HEK293 (cell line): ENCODE measurements around the gene TLR4.

ENCODE experiments used
- CTCF ChIA-PET: fragments of 350-600 bp; formaldehyde crosslinking; extraction: SDS; loops from one replicate; lab custom pipeline; 2021; ENCODE audit warnings: antibody characterized with exemption; lab: Yijun Ruan, JAX
- POLR2A ChIA-PET: fragments of 300-600 bp; formaldehyde crosslinking; extraction: SDS; loops from one replicate; lab custom pipeline; 2020; ENCODE audit warnings: antibody characterized with exemption, inconsistent platforms; lab: Yijun Ruan, JAX
- H3K27ac ChIP-seq: fragments of 200-500 bp; sonication (Bioruptor generic); 2 replicates; pipeline ENCODE4 v1.5.1; 2014; ENCODE audit warnings: low read depth, low read length, control low read depth, inconsistent platforms; ENCODE audit errors: extremely low read depth
- H3K36me3 ChIP-seq, 2 experiments: fragments of 200-500 bp in 1 of 2; sonication (Bioruptor generic) in 1 of 2; 1 replicate in 1 of 2; 2 replicates in 1 of 2; pipeline ENCODE4 v1.5.1; 2014 to 2017; ENCODE audit warnings: inconsistent platforms in 2 of 2, low read length in 2 of 2; ENCODE audit not compliant: control insufficient read depth in 2 of 2, insufficient read depth in 1 of 2
- H3K4me1 ChIP-seq: fragments of 200-500 bp; sonication (Bioruptor generic); 2 replicates; pipeline ENCODE4 v1.5.1; 2014; ENCODE audit warnings: mild to moderate bottlenecking, low read length, inconsistent platforms; ENCODE audit not compliant: control insufficient read depth, insufficient read depth
- H3K4me3 ChIP-seq: 2 replicates; pipeline ENCODE4 v1.5.1; 2011; ENCODE audit warnings: low read depth, mild to moderate bottlenecking, control low read depth, low read length, moderate library complexity
- H3K9me3 ChIP-seq: fragments of 200-500 bp; sonication (Bioruptor generic); 2 replicates; pipeline ENCODE4 v1.5.1; 2014; ENCODE audit warnings: low read depth, low read length, inconsistent platforms; ENCODE audit not compliant: control insufficient read depth, insufficient read depth
- HOXC10 ChIP-seq: sonication (generic); formaldehyde crosslinking; IDR thresholded peaks from 2 replicates; pipeline ENCODE4 v1.8.1; 2023; ENCODE audit warnings: mild to moderate bottlenecking, missing genetic modification reagents
- MYNN ChIP-seq: fragments of 450-650 bp; formaldehyde crosslinking; IDR thresholded peaks from 2 replicates; pipeline ENCODE4 v1.5.1; 2016; ENCODE audit warnings: missing biosample characterization, missing genetic modification characterization, borderline replicate concordance
- YY2 ChIP-seq: fragments of 450-650 bp; formaldehyde crosslinking; IDR thresholded peaks from 2 replicates; pipeline ENCODE4 v1.5.1; 2016; ENCODE audit warnings: missing biosample characterization, missing genetic modification characterization
- ZBTB8A ChIP-seq: fragments of 450-650 bp; formaldehyde crosslinking; IDR thresholded peaks from 2 replicates; pipeline ENCODE4 v1.5.1; 2016; ENCODE audit warnings: missing biosample characterization, missing genetic modification characterization
- ZFHX2 ChIP-seq: fragments of 450-650 bp; formaldehyde crosslinking; conservative IDR thresholded peaks from 2 replicates; pipeline ENCODE4 v1.5.1; 2016; ENCODE audit warnings: missing biosample characterization, missing genetic modification characterization
- ZNF10 ChIP-seq: fragments of 450-650 bp; formaldehyde crosslinking; IDR thresholded peaks from 2 replicates; pipeline ENCODE4 v1.5.1; 2017; ENCODE audit warnings: missing biosample characterization, missing genetic modification characterization
- ZNF112 ChIP-seq: fragments of 450-650 bp; formaldehyde crosslinking; IDR thresholded peaks from 2 replicates; pipeline ENCODE4 v1.5.0; 2017; ENCODE audit warnings: missing biosample characterization, missing genetic modification characterization
- ZNF133 ChIP-seq: fragments of 450-650 bp; formaldehyde crosslinking; IDR thresholded peaks from 2 replicates; pipeline ENCODE4 v1.5.1; 2016; ENCODE audit warnings: missing biosample characterization, missing genetic modification characterization
- ZNF140 ChIP-seq: fragments of 450-650 bp; formaldehyde crosslinking; IDR thresholded peaks from 2 replicates; pipeline ENCODE4 v1.5.1; 2016; ENCODE audit warnings: missing biosample characterization, missing genetic modification characterization
- ZNF169 ChIP-seq: fragments of 450-650 bp; formaldehyde crosslinking; IDR thresholded peaks from 2 replicates; pipeline ENCODE4 v1.5.1; 2016; ENCODE audit warnings: missing biosample characterization, missing genetic modification characterization
- ZNF2 ChIP-seq: fragments of 450-650 bp; formaldehyde crosslinking; IDR thresholded peaks from 2 replicates; pipeline ENCODE4 v1.5.1; 2016; ENCODE audit warnings: missing biosample characterization, missing genetic modification characterization
- ZNF221 ChIP-seq: fragments of 450-650 bp; formaldehyde crosslinking; IDR thresholded peaks from 2 replicates; pipeline ENCODE4 v1.5.1; 2017; ENCODE audit warnings: missing biosample characterization, missing genetic modification characterization, borderline replicate concordance
- ZNF24 ChIP-seq: fragments of 450-650 bp; formaldehyde crosslinking; IDR thresholded peaks from 2 replicates; pipeline ENCODE4 v1.5.1; 2016; ENCODE audit warnings: missing biosample characterization, missing genetic modification characterization
- ZNF274 ChIP-seq, 2 experiments: fragments of 200-500 bp in 1 of 2; fragments of 450-650 bp in 1 of 2; sonication (Bioruptor generic) in 1 of 2; formaldehyde crosslinking in 1 of 2; IDR thresholded peaks; 2 replicates each; pipeline versions ENCODE4 v1.5.1 to v1.6.1; 2014 to 2016; ENCODE audit warnings: borderline replicate concordance in 1 of 2, inconsistent platforms in 1 of 2, low read length in 1 of 2, missing biosample characterization in 1 of 2, missing genetic modification characterization in 1 of 2
- ZNF341 ChIP-seq: fragments of 450-650 bp; formaldehyde crosslinking; IDR thresholded peaks from 2 replicates; pipeline ENCODE4; 2016; ENCODE audit warnings: low read depth, missing biosample characterization, missing genetic modification characterization
- ZNF521 ChIP-seq: fragments of 450-650 bp; formaldehyde crosslinking; IDR thresholded peaks from 2 replicates; pipeline ENCODE4 v1.5.1; 2017; ENCODE audit warnings: missing biosample characterization, mild to moderate bottlenecking, missing genetic modification characterization
- ZNF544 ChIP-seq: fragments of 450-650 bp; formaldehyde crosslinking; IDR thresholded peaks from 2 replicates; pipeline ENCODE4 v1.5.0; 2017; ENCODE audit warnings: missing biosample characterization, missing genetic modification characterization
- ZNF791 ChIP-seq: fragments of 450-650 bp; formaldehyde crosslinking; IDR thresholded peaks from 2 replicates; pipeline ENCODE4 v1.5.1; 2016; ENCODE audit warnings: missing biosample characterization, missing genetic modification characterization
- ZNF837 ChIP-seq: fragments of 450-650 bp; formaldehyde crosslinking; IDR thresholded peaks from 2 replicates; pipeline ENCODE4 v1.5.1; 2016; ENCODE audit warnings: missing biosample characterization, missing genetic modification characterization
- ZSCAN30 ChIP-seq: fragments of 450-650 bp; IDR thresholded peaks from 2 replicates; pipeline ENCODE4 v1.5.1; 2018; ENCODE audit warnings: missing biosample characterization, mild to moderate bottlenecking, missing genetic modification characterization, moderate library complexity
- TF ChIP-seq, protein P1 (sequence below): fragments of 450-650 bp; formaldehyde crosslinking; IDR thresholded peaks from 2 replicates; pipeline ENCODE4 v1.5.1; 2016; ENCODE audit warnings: missing biosample characterization, missing genetic modification characterization
- TF ChIP-seq, protein P2 (sequence below): fragments of 450-650 bp; formaldehyde crosslinking; IDR thresholded peaks from 2 replicates; pipeline ENCODE4 v1.5.1; 2016; ENCODE audit warnings: missing biosample characterization, missing genetic modification characterization
- TF ChIP-seq, protein P3 (sequence below): fragments of 450-650 bp; formaldehyde crosslinking; IDR thresholded peaks from 2 replicates; pipeline ENCODE4 v1.5.1; 2016; ENCODE audit warnings: missing biosample characterization, missing genetic modification characterization, low read depth

The TLR4 gene

DNA sequence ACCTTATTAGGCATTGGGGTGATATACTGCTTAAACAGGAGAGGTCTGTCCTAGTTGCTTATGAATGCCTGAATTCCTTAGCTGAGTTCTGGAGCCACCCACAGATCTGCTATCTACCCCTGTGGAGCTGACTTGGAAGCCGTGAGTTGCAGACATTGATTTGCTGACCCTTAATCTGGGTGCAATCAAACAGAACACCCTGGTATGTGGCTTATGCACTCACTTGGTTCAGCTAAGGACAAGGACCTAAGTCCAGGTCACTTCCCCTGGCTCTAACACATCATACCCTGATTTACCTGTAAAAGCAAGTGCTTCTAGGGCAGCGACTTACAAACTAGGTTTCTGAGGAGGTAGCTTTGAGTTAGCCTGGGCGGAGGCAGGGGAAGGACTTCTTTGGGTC, 41.6 kb upstream of the TLR4 start (continued):
- TF ChIP-seq ZNF274 (IDR thresholded peaks at IDR 0.05; ENCODE audit: low read length) (no peak), ZNF274 (tag by site-specific recombination; IDR thresholded peaks at IDR 0.05; ENCODE audit: borderline replicate concordance) (no peak), ZBTB8A (tag by site-specific recombination) (no peak), ZNF10 (no peak), ZNF24 (tag by site-specific recombination) (no peak), ZNF112 (tag by site-specific recombination) (no peak)
- TF ChIP-seq, protein P1, sequence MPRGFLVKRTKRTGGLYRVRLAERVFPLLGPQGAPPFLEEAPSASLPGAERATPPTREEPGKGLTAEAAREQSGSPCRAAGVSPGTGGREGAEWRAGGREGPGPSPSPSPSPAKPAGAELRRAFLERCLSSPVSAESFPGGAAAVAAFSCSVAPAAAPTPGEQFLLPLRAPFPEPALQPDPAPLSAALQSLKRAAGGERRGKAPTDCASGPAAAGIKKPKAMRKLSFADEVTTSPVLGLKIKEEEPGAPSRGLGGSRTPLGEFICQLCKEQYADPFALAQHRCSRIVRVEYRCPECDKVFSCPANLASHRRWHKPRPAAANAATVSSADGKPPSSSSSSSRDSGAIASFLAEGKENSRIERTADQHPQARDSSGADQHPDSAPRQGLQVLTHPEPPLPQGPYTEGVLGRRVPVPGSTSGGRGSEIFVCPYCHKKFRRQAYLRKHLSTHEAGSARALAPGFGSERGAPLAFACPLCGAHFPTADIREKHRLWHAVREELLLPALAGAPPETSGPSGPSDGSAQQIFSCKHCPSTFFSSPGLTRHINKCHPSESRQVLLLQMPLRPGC (tag by site-specific recombination), result no peak

DNA sequence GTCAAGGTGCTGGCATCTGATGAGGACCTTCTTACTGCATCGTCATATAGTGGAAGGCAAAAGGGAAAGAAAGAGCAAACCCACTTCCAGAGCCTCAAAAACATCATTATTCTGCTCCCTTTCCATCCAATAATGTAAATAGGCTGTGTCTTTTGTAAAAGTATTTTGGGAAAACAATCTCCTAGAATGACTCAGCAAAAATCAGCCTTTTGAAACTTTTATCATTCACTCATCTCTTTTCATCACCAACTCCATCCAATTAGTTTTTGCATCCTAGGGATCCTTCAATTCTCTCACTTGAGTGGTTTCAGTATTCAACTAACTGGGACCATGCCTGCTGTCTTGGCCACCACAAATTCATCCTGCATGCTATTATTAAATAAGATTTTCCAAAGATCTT, 39.8 kb upstream of the TLR4 start:
- TF ChIP-seq ZNF140 (tag by site-specific recombination) (no peak), YY2 (tag by site-specific recombination) (no peak), ZNF544 (tag by site-specific recombination) (no peak), HOXC10 (CRISPR knock-in tag) (no peak), ZNF837 (no peak), ZNF169 (tag by site-specific recombination) (no peak), ZNF341 (tag by site-specific recombination) (no peak), ZNF2 (tag by site-specific recombination) (no peak), ZNF133 (tag by site-specific recombination) (no peak), ZNF791 (no peak), MYNN (tag by site-specific recombination) (no peak), ZSCAN30 (tag by site-specific recombination) (no peak), ZNF221 (tag by site-specific recombination) (no peak), ZFHX2 (tag by site-specific recombination) (no peak), ZNF521 (tag by site-specific recombination) (no peak)
- TF ChIP-seq, protein P2, sequence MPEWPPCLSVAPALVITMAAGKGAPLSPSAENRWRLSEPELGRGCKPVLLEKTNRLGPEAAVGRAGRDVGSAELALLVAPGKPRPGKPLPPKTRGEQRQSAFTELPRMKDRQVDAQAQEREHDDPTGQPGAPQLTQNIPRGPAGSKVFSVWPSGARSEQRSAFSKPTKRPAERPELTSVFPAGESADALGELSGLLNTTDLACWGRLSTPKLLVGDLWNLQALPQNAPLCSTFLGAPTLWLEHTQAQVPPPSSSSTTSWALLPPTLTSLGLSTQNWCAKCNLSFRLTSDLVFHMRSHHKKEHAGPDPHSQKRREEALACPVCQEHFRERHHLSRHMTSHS, result no peak
- TF ChIP-seq, protein P3, sequence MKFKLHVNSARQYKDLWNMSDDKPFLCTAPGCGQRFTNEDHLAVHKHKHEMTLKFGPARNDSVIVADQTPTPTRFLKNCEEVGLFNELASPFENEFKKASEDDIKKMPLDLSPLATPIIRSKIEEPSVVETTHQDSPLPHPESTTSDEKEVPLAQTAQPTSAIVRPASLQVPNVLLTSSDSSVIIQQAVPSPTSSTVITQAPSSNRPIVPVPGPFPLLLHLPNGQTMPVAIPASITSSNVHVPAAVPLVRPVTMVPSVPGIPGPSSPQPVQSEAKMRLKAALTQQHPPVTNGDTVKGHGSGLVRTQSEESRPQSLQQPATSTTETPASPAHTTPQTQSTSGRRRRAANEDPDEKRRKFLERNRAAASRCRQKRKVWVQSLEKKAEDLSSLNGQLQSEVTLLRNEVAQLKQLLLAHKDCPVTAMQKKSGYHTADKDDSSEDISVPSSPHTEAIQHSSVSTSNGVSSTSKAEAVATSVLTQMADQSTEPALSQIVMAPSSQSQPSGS (tag by site-specific recombination), result no peak
- H3K27ac ChIP-seq, result no peak overlapping the region
- H3K36me3 ChIP-seq, result no peaks in the 10 kb centered on the region
- ChIA-PET CTCF (no interaction called here), POLR2A (no interaction called here)
- no peaks in the 10 kb centered on the region for H3K9me3 ChIP-seq
- H3K4me1 ChIP-seq, result no peaks in the 10 kb centered on the region
- H3K4me3 ChIP-seq, result no peak overlapping the region
